GM12873 (cell line): ENCODE data around the gene WNT7A.

Experiments used
- CTCF ChIP-seq: IDR thresholded peaks from 2 replicates; pipeline ENCODE4 v1.5.1; 2012; ENCODE audit warnings: low read depth, mild to moderate bottlenecking, moderate library complexity, low read length, control low read depth; ENCODE audit not compliant: insufficient read depth; ENCODE audit errors: missing control alignments

WNT7A gene

GRCh38 chr3:13881536-13882410 lies 1.9 kb upstream of the WNT7A start:
- no peak for TF ChIP-seq CTCF

- no peak for TF ChIP-seq CTCF
These were observed 913 bp upstream of the WNT7A start for GRCh38 chr3:13880811-13881156.

- no peak for TF ChIP-seq CTCF
These were observed 547 bp downstream of the WNT7A start for GRCh38 chr3:13879102-13879945.

GRCh38 chr3:13878281-13879101 lies 1.4 kb downstream of the WNT7A start:
- TF ChIP-seq CTCF = no peak

- TF ChIP-seq CTCF = no peak
These were observed 2.0 kb downstream of the WNT7A start for GRCh38 chr3:13877911-13878280.

- no peak for TF ChIP-seq CTCF
These were observed 3.3 kb downstream of the WNT7A start for GRCh38 chr3:13876451-13877100.
